Ascending aorta (tissue), 2 donors: ENCODE data around the gene ITSN2. TPM values are rescaled to one million over a fixed set of nuclear protein-coding genes. Genes with fewer than 3 reads are reported as not detected.

Source experiments
- DNase-seq, 2 donors: peaks; one replicate each; pipeline ENCODE4 v3.0.0-alpha.2; 2019; ENCODE audit warnings: low spot score in 2 of 2
- H3K27ac ChIP-seq, 2 donors: fragments of 200-600 bp; sonication (generic); one replicate each; pipeline ENCODE4 v1.5.1; 2016 to 2017; ENCODE audit warnings: mild to moderate bottlenecking in 1 of 2
- H3K27me3 ChIP-seq: fragments of 200-600 bp; sonication (generic); one replicate; pipeline ENCODE4 v1.5.1; 2017
- H3K36me3 ChIP-seq, 2 donors: fragments of 200-600 bp; sonication (generic); one replicate each; pipeline ENCODE4 v1.5.1; 2016
- H3K4me1 ChIP-seq, 2 donors: fragments of 200-600 bp; sonication (generic); one replicate each; pipeline ENCODE4 v1.5.1; 2016 to 2017; ENCODE audit warnings: mild to moderate bottlenecking in 1 of 2
- H3K4me3 ChIP-seq, 2 donors: fragments of 200-600 bp; sonication (generic); one replicate each; pipeline ENCODE4 v1.5.1; 2016 to 2017; ENCODE audit warnings: mild to moderate bottlenecking in 1 of 2
- H3K9me3 ChIP-seq, 2 donors: fragments of 200-600 bp; sonication (generic); one replicate each; pipeline ENCODE4 v1.5.1; 2016
- CTCF ChIP-seq, 3 experiments: fragments of 200-600 bp in 2 of 3; fragments of 450-650 bp in 1 of 3; sonication (generic) in 2 of 3; IDR thresholded peaks; one replicate each; pipeline ENCODE4 v1.5.1; 2016 to 2019; ENCODE audit warnings: antibody characterized with exemption in 3 of 3, mild to moderate bottlenecking in 1 of 3, moderate library complexity in 1 of 3
- intact Hi-C: fragments of 100-400 bp; cut with DNase I; formaldehyde crosslinking; loops from one replicate; pipeline ENCODE4 v1.15.1; 2023
- total RNA-seq: library from RNA; depleted of rRNA; stranded (reverse); fragments of >200 nt; gene quantifications from one replicate; pipeline ENCODE4 v1.1.0, GENCODE V29; 2016

ITSN2 gene
- total RNA-seq, 1 donor from 2014 or later, result 70.0 TPM

DNA sequence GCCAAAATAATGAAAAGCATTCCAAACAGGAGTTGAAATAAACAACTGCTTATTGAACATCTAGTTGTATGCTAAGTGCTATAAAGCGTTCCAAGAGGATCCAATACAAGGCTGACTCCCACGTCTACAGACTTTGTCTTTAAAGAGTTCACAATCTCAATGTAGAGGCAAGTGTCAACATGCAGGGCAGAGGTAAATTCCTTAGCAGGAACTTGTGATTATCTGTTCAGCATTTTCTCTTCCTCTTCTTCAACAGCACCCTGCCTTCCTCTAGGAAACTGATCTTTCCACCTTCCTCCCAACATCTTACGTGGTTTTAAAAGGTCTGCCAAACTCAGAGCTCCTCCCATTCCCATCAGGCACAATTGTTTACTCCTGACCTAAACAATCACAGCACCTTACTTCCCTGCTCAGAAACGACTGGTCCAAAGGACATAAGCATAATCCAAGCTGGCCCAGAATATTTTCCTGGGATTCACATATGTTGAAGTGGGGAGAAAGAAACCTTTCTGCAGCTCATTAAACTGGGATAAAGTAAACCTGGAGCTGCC, 83.9 kb downstream of the ITSN2 start:
- intact Hi-C loops, result no loop called here
- no peak for DNase-seq
- no peaks in the 10 kb centered on the region for H3K9me3 ChIP-seq
- H3K27me3 ChIP-seq, result no peaks in the 10 kb centered on the region
- no peak overlapping the region for H3K27ac ChIP-seq
- H3K36me3 ChIP-seq, result peaks cover 21 to 26% of the 10 kb centered on the region in 2 donors
- no peak for TF ChIP-seq CTCF (IDR thresholded peaks at IDR 0.05)
- no peak overlapping the region for H3K4me3 ChIP-seq
- H3K4me1 ChIP-seq, result no peaks in the 10 kb centered on the region

DNA sequence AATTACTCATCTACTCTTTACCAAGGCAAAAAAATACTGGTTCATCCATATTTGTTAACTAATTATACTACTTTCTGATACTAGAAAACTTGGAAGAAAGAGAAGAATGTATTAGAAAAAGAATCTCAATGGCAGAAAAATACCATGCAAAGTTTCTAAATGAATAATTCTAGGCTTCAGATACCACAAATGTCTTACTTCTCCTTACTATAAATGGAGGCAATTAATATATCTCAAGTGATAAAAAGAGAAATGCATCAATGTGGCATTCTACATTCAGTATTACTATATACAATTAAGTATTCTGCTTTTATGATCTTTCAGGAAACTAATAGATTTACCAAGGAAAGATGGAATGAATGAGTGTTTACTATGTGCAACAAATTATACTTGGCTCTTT, 85.5 kb downstream of the ITSN2 start:
- peaks cover 20 to 31% of the 10 kb centered on the region in 2 donors for H3K36me3 ChIP-seq
- H3K27ac ChIP-seq, result no peak overlapping the region
- no peak overlapping the region for H3K4me3 ChIP-seq
- H3K9me3 ChIP-seq, result no peaks in the 10 kb centered on the region
- intact Hi-C loops, result no loop called here
- no peaks in the 10 kb centered on the region for H3K27me3 ChIP-seq
- H3K4me1 ChIP-seq, result no peaks in the 10 kb centered on the region
- no peak for TF ChIP-seq CTCF (IDR thresholded peaks at IDR 0.05)
- no peak for DNase-seq

DNA sequence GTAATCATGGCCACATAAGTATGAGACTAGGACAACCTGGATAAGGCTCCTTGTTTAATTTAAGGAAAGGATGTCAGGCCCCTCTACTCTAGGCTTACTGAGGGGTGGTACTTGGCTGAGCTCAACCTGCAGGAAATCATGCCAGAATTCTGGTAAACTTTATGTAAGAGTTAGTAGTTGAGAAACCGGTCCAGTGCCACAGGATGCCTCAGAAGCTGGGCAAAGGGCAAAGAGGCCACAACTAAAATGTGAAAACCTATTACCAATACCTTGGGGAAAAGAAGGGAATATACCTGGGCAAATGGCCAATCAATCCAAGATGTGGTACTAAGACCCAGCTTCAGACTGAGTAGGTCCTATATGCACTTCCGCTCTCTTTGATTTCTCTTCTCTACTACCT, 86.7 kb downstream of the ITSN2 start:
- intact Hi-C loops, result no loop called here

DNA sequence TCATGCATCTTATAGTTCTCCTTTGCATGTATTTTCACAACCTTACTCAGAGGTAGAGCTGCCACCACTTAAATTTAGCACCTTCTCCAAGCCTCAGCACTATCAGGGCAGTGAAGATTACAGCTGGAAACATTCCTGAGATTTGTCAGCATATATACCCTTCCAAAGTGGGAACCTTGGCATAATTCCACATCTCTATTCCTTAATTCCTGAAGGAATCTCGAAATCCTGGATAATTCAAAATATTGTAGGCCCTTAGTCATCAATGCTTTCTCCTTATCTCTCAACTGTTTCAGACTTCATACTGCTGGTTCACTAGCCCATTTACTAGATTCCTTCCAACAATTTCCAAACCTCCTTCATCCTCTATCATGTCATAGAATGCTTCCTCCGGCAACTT, 87.4 kb downstream of the ITSN2 start:
- H3K27ac ChIP-seq, result no peak overlapping the region
- DNase-seq, result no peak
- TF ChIP-seq CTCF (IDR thresholded peaks at IDR 0.05), result no peak
- no peaks in the 10 kb centered on the region for H3K9me3 ChIP-seq
- H3K4me1 ChIP-seq, result no peaks in the 10 kb centered on the region
- peaks cover 25 to 47% of the 10 kb centered on the region in 2 donors for H3K36me3 ChIP-seq
- H3K27me3 ChIP-seq, result no peaks in the 10 kb centered on the region
- H3K4me3 ChIP-seq, result no peak overlapping the region
- intact Hi-C loops, result no loop called here

More for the DNA sequence above, 86.7 kb downstream of the ITSN2 start:
- Histone ChIP-seq H3K4me1 (no peaks in the 10 kb centered on the region), H3K4me3 (no peak overlapping the region), H3K36me3 (peaks cover 24 to 41% of the 10 kb centered on the region in 2 donors), H3K27me3 (no peaks in the 10 kb centered on the region), H3K27ac (no peak overlapping the region), H3K9me3 (no peaks in the 10 kb centered on the region)
- no peak for TF ChIP-seq CTCF (IDR thresholded peaks at IDR 0.05)
- no peak for DNase-seq

DNA sequence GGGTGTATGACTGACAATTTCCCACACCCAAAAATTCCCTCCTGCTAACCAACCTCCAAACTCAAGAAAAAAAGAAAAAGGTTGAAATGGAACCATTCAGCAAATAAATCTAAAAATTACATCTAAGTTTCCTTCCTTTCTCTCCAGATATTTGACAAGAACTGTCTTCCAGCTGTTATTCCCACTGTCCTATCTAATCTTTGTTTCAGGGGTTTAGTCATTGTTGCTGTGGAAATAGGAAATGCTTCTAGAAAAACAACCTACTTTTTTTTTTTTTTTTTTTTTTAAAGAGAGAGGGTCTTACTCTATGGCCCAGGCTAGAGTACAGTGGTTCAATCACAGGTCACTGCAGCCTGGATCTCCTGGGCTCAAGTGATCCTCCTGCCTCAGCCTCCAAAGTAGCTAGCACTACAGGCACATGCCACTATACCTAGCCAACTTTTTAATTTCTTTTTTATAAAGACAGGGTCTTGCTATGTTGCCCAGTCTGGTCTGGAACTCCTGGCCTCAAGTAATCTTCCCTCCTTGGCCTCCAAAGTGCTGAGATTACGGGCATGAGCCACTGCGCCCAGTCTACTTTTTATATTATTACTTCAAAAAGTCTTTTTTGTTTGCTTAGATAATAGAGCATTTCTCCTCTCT, 88.1 kb downstream of the ITSN2 start:
- peaks cover 24 to 53% of the 10 kb centered on the region in 2 donors for H3K36me3 ChIP-seq
- H3K9me3 ChIP-seq, result no peaks in the 10 kb centered on the region
- H3K4me1 ChIP-seq, result no peaks in the 10 kb centered on the region
- no peak for TF ChIP-seq CTCF (IDR thresholded peaks at IDR 0.05)
- H3K27ac ChIP-seq, result no peak overlapping the region
- H3K4me3 ChIP-seq, result no peak overlapping the region
- H3K27me3 ChIP-seq, result no peaks in the 10 kb centered on the region
- DNase-seq, result no peak
- intact Hi-C loops, result no loop called here
